Stomach smooth muscle (tissue), 2 donors: ENCODE data around the gene MAGI1.

Experiments used
- H3K27ac ChIP-seq: one replicate; pipeline ENCODE4 v1.7.0; 2013; ENCODE audit warnings: mild to moderate bottlenecking, low read length, inconsistent platforms
- H3K27me3 ChIP-seq, 2 donors: one replicate each; pipeline ENCODE4 v1.7.0; 2013; ENCODE audit warnings: low read length in 2 of 2; ENCODE audit not compliant: insufficient read depth in 2 of 2, control insufficient read depth in 1 of 2
- H3K36me3 ChIP-seq, 2 donors: one replicate each; pipeline ENCODE4 v1.7.0; 2013; ENCODE audit warnings: low read length in 2 of 2; ENCODE audit not compliant: control insufficient read depth in 2 of 2, insufficient read depth in 2 of 2
- H3K4me1 ChIP-seq: one replicate; pipeline ENCODE4 v1.7.0; 2013; ENCODE audit warnings: low read length; ENCODE audit not compliant: control insufficient read depth, insufficient read depth
- H3K4me3 ChIP-seq, 2 donors: one replicate each; pipeline ENCODE4 v1.7.0; 2013; ENCODE audit warnings: low read length in 2 of 2
- H3K9ac ChIP-seq, 2 donors: one replicate each; pipeline ENCODE4 v1.7.0; 2013; ENCODE audit warnings: low read length in 2 of 2, mild to moderate bottlenecking in 1 of 2
- H3K9me3 ChIP-seq, 2 donors: one replicate each; pipeline ENCODE4 v1.7.0; 2013; ENCODE audit warnings: low read length in 2 of 2; ENCODE audit not compliant: control insufficient read depth in 2 of 2
- donor health status: healthy.
- donor health status: Pancreatic carcinoma.

Gene MAGI1

GRCh38 chr3:66039590-66039887 is 821 bp upstream of the MAGI1 start:
- peaks cover 32% of the 10 kb centered on the region for H3K4me1 ChIP-seq
- H3K4me3 ChIP-seq, result peak overlapping the region; percentile 83 to 88
- peak overlapping the region; percentile 75 to 87 for H3K9ac ChIP-seq
- no peaks in the 10 kb centered on the region for H3K27me3 ChIP-seq
- no peaks in the 10 kb centered on the region for H3K36me3 ChIP-seq
- peak overlapping the region; percentile 83 for H3K27ac ChIP-seq
- no peaks in the 10 kb centered on the region for H3K9me3 ChIP-seq

- Histone ChIP-seq H3K4me1 (peaks cover 32% of the 10 kb centered on the region), H3K27me3 (no peaks in the 10 kb centered on the region), H3K9me3 (no peaks in the 10 kb centered on the region), H3K4me3 (peak overlapping the region; percentile 87 to 88), H3K36me3 (no peaks in the 10 kb centered on the region), H3K9ac (peak overlapping the region; percentile 66 to 76), H3K27ac (peak overlapping the region; percentile 83)
Observed at GRCh38 chr3:66038384-66038725, 363 bp downstream of the MAGI1 start.

GRCh38 chr3:66037986-66038369 is 740 bp downstream of the MAGI1 start:
- Histone ChIP-seq H3K4me1 (peaks cover 32% of the 10 kb centered on the region), H3K27ac (peak overlapping the region; percentile 83), H3K27me3 (no peaks in the 10 kb centered on the region), H3K9ac (peak overlapping the region; percentile 66 to 76), H3K4me3 (peak overlapping the region; percentile 87 to 88), H3K9me3 (no peaks in the 10 kb centered on the region), H3K36me3 (no peaks in the 10 kb centered on the region)

GRCh38 chr3:66037330-66037985 is 1.3 kb downstream of the MAGI1 start:
- H3K9me3 ChIP-seq, result no peaks in the 10 kb centered on the region
- H3K27me3 ChIP-seq, result no peaks in the 10 kb centered on the region
- peak overlapping the region; percentile 87 to 88 for H3K4me3 ChIP-seq
- H3K4me1 ChIP-seq, result peaks cover 32% of the 10 kb centered on the region
- peak overlapping the region; percentile 83 for H3K27ac ChIP-seq
- H3K36me3 ChIP-seq, result no peaks in the 10 kb centered on the region
- peak overlapping the region; percentile 66 to 76 for H3K9ac ChIP-seq

GRCh38 chr3:66036586-66037148 is 2.1 kb downstream of the MAGI1 start:
- H3K27me3 ChIP-seq, result no peaks in the 10 kb centered on the region
- peak overlapping the region in 1 of 2 donors; percentile 24 for H3K9ac ChIP-seq
- H3K9me3 ChIP-seq, result no peaks in the 10 kb centered on the region
- H3K36me3 ChIP-seq, result no peaks in the 10 kb centered on the region
- H3K4me1 ChIP-seq, result peaks cover 32% of the 10 kb centered on the region
- H3K27ac ChIP-seq, result no peak overlapping the region
- peak overlapping the region; percentile 87 to 88 for H3K4me3 ChIP-seq

GRCh38 chr3:66035763-66036477 is 2.8 kb downstream of the MAGI1 start:
- no peak overlapping the region for H3K9ac ChIP-seq
- H3K27me3 ChIP-seq, result no peaks in the 10 kb centered on the region
- H3K27ac ChIP-seq, result no peak overlapping the region

GRCh38 chr3:66033241-66034138 is 5.2 kb downstream of the MAGI1 start:
- Histone ChIP-seq H3K9me3 (no peaks in the 10 kb centered on the region), H3K9ac (no peak overlapping the region), H3K4me3 (no peak overlapping the region), H3K4me1 (peaks cover 27% of the 10 kb centered on the region), H3K36me3 (no peaks in the 10 kb centered on the region), H3K27ac (no peak overlapping the region), H3K27me3 (no peaks in the 10 kb centered on the region)

More at GRCh38 chr3:66035763-66036477, 2.8 kb downstream of the MAGI1 start:
- no peaks in the 10 kb centered on the region for H3K36me3 ChIP-seq
- H3K4me3 ChIP-seq, result peak overlapping the region in 1 of 2 donors; percentile 88
- H3K4me1 ChIP-seq, result peaks cover 32% of the 10 kb centered on the region
- H3K9me3 ChIP-seq, result no peaks in the 10 kb centered on the region

GRCh38 chr3:66031102-66031698 is 7.5 kb downstream of the MAGI1 start:
- H3K4me3 ChIP-seq, result no peak overlapping the region
- peaks cover 8% of the 10 kb centered on the region for H3K4me1 ChIP-seq
- H3K9ac ChIP-seq, result no peak overlapping the region
- no peaks in the 10 kb centered on the region for H3K9me3 ChIP-seq
- no peaks in the 10 kb centered on the region for H3K36me3 ChIP-seq
- H3K27me3 ChIP-seq, result no peaks in the 10 kb centered on the region
- H3K27ac ChIP-seq, result no peak overlapping the region

- Histone ChIP-seq H3K9ac (no peak overlapping the region), H3K4me3 (no peak overlapping the region), H3K9me3 (no peaks in the 10 kb centered on the region), H3K27me3 (no peaks in the 10 kb centered on the region), H3K36me3 (no peaks in the 10 kb centered on the region), H3K4me1 (no peaks in the 10 kb centered on the region), H3K27ac (no peak overlapping the region)
Observed at GRCh38 chr3:66029443-66029842, 9.3 kb downstream of the MAGI1 start.

GRCh38 chr3:66029014-66029413 is 9.7 kb downstream of the MAGI1 start:
- Histone ChIP-seq H3K36me3 (no peaks in the 10 kb centered on the region), H3K4me3 (no peak overlapping the region), H3K4me1 (peaks cover 2% of the 10 kb centered on the region), H3K27ac (no peak overlapping the region), H3K9ac (no peak overlapping the region), H3K27me3 (no peaks in the 10 kb centered on the region), H3K9me3 (no peaks in the 10 kb centered on the region)
